T-cell (primary cell): ENCODE measurements around the gene MTA3. TPM values are rescaled to one million over a fixed set of nuclear protein-coding genes. Genes with fewer than 3 reads are reported as not detected.

ENCODE experiments used
- ATAC-seq, 4 experiments: fragments of 200-7000 bp in 3 of 4; fragments of 150-1000 bp in 1 of 4; cut with Tn5 transposase; replicated peaks in 1 of 4; 1 replicate in 3 of 4; 2 replicates in 1 of 4; pipeline ENCODE4 v1.10.0; 2021; ENCODE audit warnings: moderate library complexity in 3 of 4, mild to moderate bottlenecking in 2 of 4, moderate number of reproducible peaks in 1 of 4
- CTCF ChIA-PET, 2 donors: fragments of 300-600 bp; sonication (Branson Sonifier 250); formaldehyde crosslinking; loops; one replicate each; lab custom pipeline; 2022; ENCODE audit warnings: antibody characterized with exemption in 2 of 2; lab: Charles Lee
- POLR2A ChIA-PET, 2 donors: fragments of 300-600 bp; sonication (Branson Sonifier 250); formaldehyde crosslinking; loops; one replicate each; lab custom pipeline; 2022; ENCODE audit warnings: antibody characterized with exemption in 2 of 2; lab: Charles Lee
- DNase-seq, 35 experiments: peaks; one replicate each; pipeline versions ENCODE4 v3.0.0 to v3.0.0-alpha.2; 2013 to 2023
- H3K27ac ChIP-seq: one replicate; pipeline ENCODE4 v1.5.1; 2013; ENCODE audit warnings: low read length
- H3K27me3 ChIP-seq, 2 experiments: replicated peaks in 1 of 2; 1 replicate in 1 of 2; 2 replicates in 1 of 2; pipeline versions ENCODE4 v1.6.1 to v1.7.0; 2013; ENCODE audit warnings: low read length in 1 of 2, mixed read lengths in 1 of 2; ENCODE audit not compliant: control insufficient read depth in 2 of 2, insufficient read depth in 2 of 2; ENCODE audit errors: extremely low read depth in 1 of 2
- H3K36me3 ChIP-seq, 2 donors: 1 replicate in 1 of 2; 2 replicates in 1 of 2; pipeline versions ENCODE4 v1.6.1 to v1.7.0; 2013; ENCODE audit warnings: low read length in 1 of 2; ENCODE audit not compliant: control insufficient read depth in 2 of 2, insufficient read depth in 1 of 2; ENCODE audit errors: extremely low read depth in 1 of 2
- H3K4me1 ChIP-seq, 2 experiments: 1 replicate in 1 of 2; 2 replicates in 1 of 2; pipeline versions ENCODE4 v1.6.1 to v1.7.0; 2013; ENCODE audit warnings: low read length in 2 of 2, mixed read lengths in 1 of 2; ENCODE audit not compliant: insufficient read depth in 2 of 2, control insufficient read depth in 1 of 2; ENCODE audit errors: extremely low read depth in 1 of 2
- H3K4me3 ChIP-seq, 2 donors: 1 replicate in 1 of 2; 2 replicates in 1 of 2; pipeline versions ENCODE4 v1.5.1 to v1.7.0; 2013; ENCODE audit warnings: mild to moderate bottlenecking in 2 of 2, low read length in 1 of 2, moderate library complexity in 1 of 2; ENCODE audit not compliant: control insufficient read depth in 1 of 2; ENCODE audit errors: extremely low read depth in 1 of 2
- H3K9me3 ChIP-seq: 2 replicates; pipeline ENCODE4 v1.7.0; 2013
- H3K27ac Mint-ChIP-seq, 2 donors: one replicate each; pipeline ENCODE4 v1.8.0; 2020 to 2021; ENCODE audit warnings: mild to moderate bottlenecking in 2 of 2, mixed read lengths in 2 of 2
- H3K27me3 Mint-ChIP-seq, 2 donors: one replicate each; pipeline ENCODE4 v1.8.0; 2021 to 2022; ENCODE audit warnings: mixed read lengths in 2 of 2
- H3K36me3 Mint-ChIP-seq: one replicate; pipeline ENCODE4 v1.8.0; 2021; ENCODE audit warnings: mixed read lengths
- H3K4me1 Mint-ChIP-seq, 3 donors: one replicate each; pipeline ENCODE4 v1.8.0; 2020 to 2022; ENCODE audit warnings: mixed read lengths in 3 of 3, mild to moderate bottlenecking in 1 of 3
- H3K4me3 Mint-ChIP-seq, 3 donors: one replicate each; pipeline ENCODE4 v1.8.0; 2020 to 2022; ENCODE audit warnings: mild to moderate bottlenecking in 3 of 3, mixed read lengths in 3 of 3, moderate library complexity in 3 of 3
- H3K9me3 Mint-ChIP-seq, 3 donors: one replicate each; pipeline ENCODE4 v1.8.0; 2020 to 2022; ENCODE audit warnings: mixed read lengths in 3 of 3
- WGBS: methylation state at CpG from one replicate; pipeline ENCODE4 v1.1.5; 2013; ENCODE audit warnings: missing lambda C conversion rate; ENCODE audit not compliant: insufficient coverage; 5-methylcytosine and 5-hydroxymethylcytosine counted together
- total RNA-seq, 35 experiments: library from RNA in 6 of 35; stranded (reverse) in 6 of 35; fragments of 120-200 nt in 1 of 35; gene quantifications; one replicate each; pipeline versions ENCODE4 v1.2.1 to v1.2.4 and lab custom pipeline; 2013 to 2026

MTA3 gene
- total RNA-seq, 5 donors from 2014 or later (not counting 1 experiment from before 2014, with no cell fraction given): 20.9 to 42.4 (median 24.6) TPM

DNA sequence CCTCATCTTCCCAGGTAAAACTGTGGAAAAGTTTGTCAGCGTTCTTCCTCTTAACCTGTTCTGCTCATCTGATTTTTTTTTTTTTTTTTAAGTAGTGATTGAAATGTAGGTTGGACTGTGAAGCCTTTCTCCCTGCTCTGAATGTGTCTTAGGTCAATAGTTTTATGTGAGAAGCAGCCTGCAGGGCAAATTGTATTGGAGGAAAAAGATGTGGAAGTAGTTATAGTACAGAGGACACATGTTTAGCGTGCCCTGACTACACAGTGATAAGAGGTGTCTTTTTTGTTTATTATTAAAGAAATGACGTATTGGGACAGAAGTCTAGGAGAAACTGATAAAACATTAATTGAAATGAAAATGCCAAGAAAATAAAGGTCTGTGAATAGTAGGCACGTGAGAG is 1.5 kb downstream of the MTA3 start:
- H3K4me1 ChIP-seq: peaks cover 16 to 26% of the 10 kb centered on the region in 2 experiments
- no peaks in the 10 kb centered on the region for H3K27me3 Mint-ChIP-seq
- ATAC-seq (no peak), DNase-seq (no peak)
- peak overlapping the region; percentile 92 to 95 (median 93) for H3K4me3 Mint-ChIP-seq
- peaks cover 6% of the 10 kb centered on the region for H3K36me3 Mint-ChIP-seq
- H3K4me1 Mint-ChIP-seq: peaks cover 42 to 49% (median 43%) of the 10 kb centered on the region in 3 donors
- peak overlapping the region; percentile 93 to 96 for H3K27ac Mint-ChIP-seq
- POLR2A ChIA-PET: no interaction called here
- H3K36me3 ChIP-seq: peaks cover 4 to 5% of the 10 kb centered on the region in 2 donors
- peak overlapping the region in 1 of 2 donors; percentile 67 for H3K4me3 ChIP-seq
- no peaks in the 10 kb centered on the region for H3K9me3 ChIP-seq
- H3K9me3 Mint-ChIP-seq: no peaks in the 10 kb centered on the region
- 73% methylated on average over 2 of the region's 4 CpGs for WGBS
- CTCF ChIA-PET: no interaction called here
- H3K27ac ChIP-seq: no peak overlapping the region
- H3K27me3 ChIP-seq: no peaks in the 10 kb centered on the region

DNA sequence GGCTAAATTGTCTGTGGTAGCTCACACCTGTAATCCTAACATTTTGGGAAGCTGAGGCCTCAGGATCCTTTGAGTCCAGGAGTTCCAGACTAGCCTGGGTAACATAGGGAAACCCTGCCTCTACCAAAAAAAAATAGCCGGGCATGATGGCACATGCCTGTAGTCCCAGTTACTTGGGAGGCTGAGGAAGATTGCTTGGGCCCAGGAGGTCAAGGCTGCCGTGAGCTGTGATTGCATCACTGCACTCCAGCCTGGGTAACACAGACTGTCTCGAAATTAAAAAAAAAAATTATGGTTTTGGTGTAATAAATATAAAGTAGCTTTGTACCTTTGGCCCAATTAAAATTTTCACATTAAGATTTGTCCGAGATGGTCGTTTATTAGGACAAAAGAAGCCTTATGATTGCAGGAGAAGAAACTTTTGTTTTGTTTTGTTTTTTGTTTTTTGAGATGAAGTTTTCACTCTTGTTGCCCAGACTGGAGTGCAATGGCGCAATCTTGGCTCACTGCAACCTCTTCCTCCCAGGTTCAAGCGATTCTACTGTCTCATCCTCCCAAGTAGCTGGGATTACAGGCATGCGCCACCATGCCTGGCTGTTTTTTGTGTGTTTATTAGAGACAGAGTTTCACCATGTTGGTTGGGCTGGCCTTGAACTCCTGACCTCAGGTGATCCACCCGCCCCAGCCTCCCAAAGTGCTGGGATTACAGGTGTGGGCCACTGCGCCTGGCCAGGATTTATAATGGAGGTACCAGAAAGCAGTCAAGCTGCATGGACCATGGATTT is 4.1 kb downstream of the MTA3 start:
- no peaks in the 10 kb centered on the region for H3K9me3 ChIP-seq
- no peaks in the 10 kb centered on the region for H3K27me3 ChIP-seq
- Mint-ChIP-seq H3K27me3 (no peaks in the 10 kb centered on the region), H3K27ac (no peak overlapping the region), H3K4me1 (peaks cover 45 to 49% (median 46%) of the 10 kb centered on the region in 3 donors), H3K9me3 (no peaks in the 10 kb centered on the region), H3K4me3 (no peak overlapping the region), H3K36me3 (peaks cover 17% of the 10 kb centered on the region)
- H3K27ac ChIP-seq: no peak overlapping the region
- WGBS: 98% methylated on average over 6 of the region's 10 CpGs
- ChIA-PET CTCF (interaction anchor here (0.6 to 1.0 kb wide), 3 partner anchors 14 to 601 kb away, joined by 3 to 6 read pairs (median 4); partner anchors contain the start of gene KCNG3 (in 1 of the 2)), POLR2A (no interaction called here)
- DNase-seq (no peak), ATAC-seq (no peak)
- no peak overlapping the region for H3K4me3 ChIP-seq
- peaks cover 12 to 16% of the 10 kb centered on the region in 2 experiments for H3K4me1 ChIP-seq
- peaks cover 5 to 7% of the 10 kb centered on the region in 2 donors for H3K36me3 ChIP-seq

DNA sequence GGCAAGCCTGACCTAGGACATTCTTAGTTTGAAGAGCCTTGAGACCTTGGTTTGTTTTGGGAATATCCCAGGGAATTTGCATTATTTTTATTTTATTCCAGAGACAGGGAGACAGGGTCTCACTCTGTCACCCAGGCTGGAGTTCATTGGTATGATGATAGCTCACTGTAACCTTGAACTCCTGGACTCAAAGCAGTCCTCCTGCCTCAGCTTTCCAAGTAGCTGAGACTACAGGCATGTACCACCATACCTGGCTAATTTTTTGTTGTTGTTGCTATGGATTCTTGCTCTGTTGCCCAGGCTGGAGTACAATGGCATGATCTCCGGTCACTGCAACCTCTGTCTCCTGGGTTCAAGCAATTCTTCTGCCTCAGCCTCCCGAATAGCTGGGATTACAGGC is 4.8 kb downstream of the MTA3 start:
- H3K9me3 ChIP-seq: no peaks in the 10 kb centered on the region
- H3K9me3 Mint-ChIP-seq: no peaks in the 10 kb centered on the region
- no peaks in the 10 kb centered on the region for H3K27me3 ChIP-seq
- H3K36me3 ChIP-seq: peaks cover 5 to 7% of the 10 kb centered on the region in 2 donors
- H3K4me1 ChIP-seq: peaks cover 6 to 9% of the 10 kb centered on the region in 2 experiments
- H3K4me3 Mint-ChIP-seq: no peak overlapping the region
- H3K27ac ChIP-seq: no peak overlapping the region
- H3K27ac Mint-ChIP-seq: peak overlapping the region in 1 of 2 donors; percentile 6
- H3K27me3 Mint-ChIP-seq: no peaks in the 10 kb centered on the region
- POLR2A ChIA-PET: no interaction called here
- WGBS: 100% methylated on average over 1 of the region's 2 CpGs
- H3K36me3 Mint-ChIP-seq: peaks cover 19% of the 10 kb centered on the region
- peaks cover 43 to 47% (median 46%) of the 10 kb centered on the region in 3 donors for H3K4me1 Mint-ChIP-seq
- CTCF ChIA-PET: interaction anchor here in 1 of 2 donors (1.0 kb wide), 1 partner anchor 15 kb away, joined by 4 read pairs; no protein-coding TSS in a partner anchor
- no peak overlapping the region for H3K4me3 ChIP-seq
- DNase-seq (no peak), ATAC-seq (no peak)

DNA sequence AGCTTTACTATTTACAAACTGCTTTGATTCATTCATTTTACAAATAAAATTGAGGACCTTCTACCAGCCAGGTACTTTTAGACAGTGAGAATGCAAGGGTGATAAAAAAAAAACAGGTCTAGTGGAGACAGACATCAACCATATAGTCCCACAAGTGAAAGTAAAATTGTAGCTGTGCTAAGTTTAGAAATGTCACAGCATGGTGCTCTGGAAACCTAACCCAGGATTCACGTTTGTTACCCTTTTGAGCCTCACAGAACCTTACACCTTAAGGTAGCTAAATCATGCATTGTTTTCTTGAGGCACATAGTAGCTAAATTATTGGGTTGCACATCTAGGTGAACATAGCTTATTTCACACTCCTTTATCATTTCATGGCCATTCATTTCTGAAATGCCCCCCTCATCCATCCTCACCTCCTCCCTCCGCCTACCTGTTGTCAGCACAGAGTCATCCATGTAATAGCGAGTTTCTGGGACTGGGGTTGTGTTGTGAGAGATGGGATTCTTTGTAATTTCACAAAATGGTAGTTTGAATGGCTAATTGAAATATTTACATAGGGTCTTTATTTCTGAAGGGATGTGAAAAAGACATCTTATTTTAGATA is 7.1 kb downstream of the MTA3 start:
- no peak overlapping the region for H3K27ac ChIP-seq
- POLR2A ChIA-PET: interaction anchor here in 1 of 2 donors (0.5 kb wide), 1 partner anchor 89 kb away, joined by 3 read pairs; no protein-coding TSS in a partner anchor
- H3K4me3 Mint-ChIP-seq: peak overlapping the region in 1 of 3 donors; percentile 8

DNA sequence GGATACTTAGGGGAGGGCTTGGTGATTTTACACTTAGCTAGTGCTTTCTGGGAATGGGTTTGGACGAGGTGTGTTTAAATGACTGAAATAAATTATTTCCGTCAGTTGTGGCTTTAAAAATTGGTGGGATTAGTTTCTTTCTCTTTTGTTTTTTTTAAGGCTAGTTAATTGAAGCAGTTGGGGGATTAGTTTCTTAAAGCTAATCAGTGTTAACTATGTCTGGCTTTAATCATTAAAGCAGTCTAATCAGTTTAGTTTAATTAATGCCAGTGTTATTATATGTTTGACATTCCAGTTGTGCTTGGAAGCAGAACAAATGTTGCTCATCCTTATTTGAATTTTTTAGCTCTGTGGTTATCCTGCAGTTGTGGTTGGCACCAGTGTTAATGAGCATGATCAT is 10.2 kb downstream of the MTA3 start:
- no peaks in the 10 kb centered on the region for H3K9me3 Mint-ChIP-seq
- Histone ChIP-seq H3K36me3 (peaks cover 4 to 16% of the 10 kb centered on the region in 2 donors), H3K4me3 (no peak overlapping the region), H3K4me1 (peaks cover 3 to 4% of the 10 kb centered on the region in 2 experiments), H3K27me3 (no peaks in the 10 kb centered on the region), H3K9me3 (no peaks in the 10 kb centered on the region), H3K27ac (no peak overlapping the region)
- H3K4me1 Mint-ChIP-seq: peaks cover 38 to 48% (median 39%) of the 10 kb centered on the region in 3 donors
- H3K27me3 Mint-ChIP-seq: no peaks in the 10 kb centered on the region
- peak overlapping the region in 1 of 2 donors; percentile 81 for H3K27ac Mint-ChIP-seq
- ATAC-seq: no peak
- no peak overlapping the region for H3K4me3 Mint-ChIP-seq
- H3K36me3 Mint-ChIP-seq: peaks cover 45% of the 10 kb centered on the region
- ChIA-PET CTCF (no interaction called here), POLR2A (no interaction called here)
- 83% methylated on average over 2 of the region's 2 CpGs for WGBS
- no peak for DNase-seq

More for the DNA sequence above, 7.1 kb downstream of the MTA3 start:
- Mint-ChIP-seq H3K27ac (peak overlapping the region; percentile 32 to 60), H3K27me3 (no peaks in the 10 kb centered on the region), H3K4me1 (peaks cover 38 to 50% (median 44%) of the 10 kb centered on the region in 3 donors), H3K9me3 (no peaks in the 10 kb centered on the region), H3K36me3 (peaks cover 35% of the 10 kb centered on the region)
- peaks cover 3 to 4% of the 10 kb centered on the region in 2 experiments for H3K4me1 ChIP-seq
- H3K36me3 ChIP-seq: peaks cover 9 to 15% of the 10 kb centered on the region in 2 donors
- ATAC-seq (peak in 2 of 4 experiments; percentile 35 to 73), DNase-seq (no peak)
- H3K9me3 ChIP-seq: no peaks in the 10 kb centered on the region
- H3K4me3 ChIP-seq: no peak overlapping the region
- no peaks in the 10 kb centered on the region for H3K27me3 ChIP-seq
- CTCF ChIA-PET: no interaction called here
- 20% methylated on average over 1 of the region's 3 CpGs for WGBS

DNA sequence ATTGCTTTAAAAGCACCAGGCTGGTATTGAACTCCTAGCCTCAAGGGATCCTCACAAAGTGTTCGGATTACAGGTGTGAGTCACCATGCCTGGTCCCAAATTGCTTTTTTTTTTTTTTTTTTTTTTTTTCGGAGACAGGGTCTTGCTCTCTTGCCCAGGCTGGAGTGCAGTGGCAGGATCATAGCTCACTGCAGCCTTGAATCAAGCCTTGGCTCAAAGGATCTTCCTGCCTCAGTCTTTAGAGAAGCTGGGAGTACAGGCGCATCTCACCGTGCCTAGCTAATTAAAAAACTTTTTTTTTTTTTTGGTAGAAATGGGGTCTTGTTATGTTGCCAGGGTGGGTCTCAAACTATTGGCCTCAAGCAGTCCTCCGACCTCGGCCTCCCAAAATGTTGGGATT is 12.8 kb downstream of the MTA3 start:
- 88% methylated on average over 1 of the region's 6 CpGs for WGBS
- POLR2A ChIA-PET: interaction anchor here in 1 of 2 donors (0.5 kb wide), 1 partner anchor 40 kb away, joined by 3 read pairs; no protein-coding TSS in a partner anchor

More for the DNA sequence above, 12.8 kb downstream of the MTA3 start:
- Histone ChIP-seq H3K27ac (no peak overlapping the region), H3K9me3 (no peaks in the 10 kb centered on the region), H3K27me3 (no peaks in the 10 kb centered on the region), H3K4me3 (no peak overlapping the region), H3K4me1 (no peaks in the 10 kb centered on the region), H3K36me3 (peaks cover 4 to 14% of the 10 kb centered on the region in 2 donors)
- no peak for DNase-seq
- no peak overlapping the region for H3K4me3 Mint-ChIP-seq
- H3K4me1 Mint-ChIP-seq: peaks cover 18 to 28% (median 22%) of the 10 kb centered on the region in 3 donors
- no peaks in the 10 kb centered on the region for H3K27me3 Mint-ChIP-seq
- peaks cover 35% of the 10 kb centered on the region for H3K36me3 Mint-ChIP-seq
- no peak for ATAC-seq
- CTCF ChIA-PET: interaction anchor here (0.7 kb wide), 2 partner anchors 88 to 670 kb away, joined by 4 to 6 read pairs; no protein-coding TSS in a partner anchor
- no peaks in the 10 kb centered on the region for H3K9me3 Mint-ChIP-seq
- no peak overlapping the region for H3K27ac Mint-ChIP-seq
